Measurements from ENCODE around the gene CCDC78.

CCDC78 gene

GRCh38 chr16:680625-680945 is 45.7 kb downstream of the CCDC78 start:
- no peaks in the 10 kb centered on the region for H3K9me3 ChIP-seq
- no peak for DNase-seq
- H3K27me3 ChIP-seq, result no peaks in the 10 kb centered on the region
- peak overlapping the region; percentile 91 for H3K4me3 ChIP-seq (ENCODE audit: low read depth, low read length)
- H3K4me1 ChIP-seq, result peaks cover 15% of the 10 kb centered on the region
- peaks cover 35% of the 10 kb centered on the region for H3K36me3 ChIP-seq
- no peak for TF ChIP-seq CTCF (IDR thresholded peaks at IDR 0.05; ENCODE audit: low read depth, low read length)

- peak; percentile 95 for DNase-seq
- no peak for TF ChIP-seq CTCF (IDR thresholded peaks at IDR 0.05; ENCODE audit: low read depth, low read length)
These were observed 46.2 kb downstream of the CCDC78 start, which contains the start of gene STUB1 for GRCh38 chr16:679814-680624. Gene STUB1 (plus strand): TSS chr16:680410. CDS start chr16:680526, 116 bp downstream.

GRCh38 chr16:678858-679813 is 47.1 kb downstream of the CCDC78 start:
- Histone ChIP-seq H3K4me3 (ENCODE audit: low read depth, low read length) (peak overlapping the region; percentile 58), H3K36me3 (peaks cover 30% of the 10 kb centered on the region), H3K4me1 (peaks cover 14% of the 10 kb centered on the region), H3K27me3 (no peaks in the 10 kb centered on the region), H3K9me3 (no peaks in the 10 kb centered on the region)
- TF ChIP-seq CTCF (IDR thresholded peaks at IDR 0.05; ENCODE audit: low read depth, low read length), result no peak
- DNase-seq, result peak; percentile 90

More at GRCh38 chr16:679814-680624, 46.2 kb downstream of the CCDC78 start, which contains the start of gene STUB1:
- no peaks in the 10 kb centered on the region for H3K27me3 ChIP-seq
- H3K9me3 ChIP-seq, result no peaks in the 10 kb centered on the region
- peaks cover 30% of the 10 kb centered on the region for H3K36me3 ChIP-seq
- peak within 1 kb of the TSS; percentile 91 for H3K4me3 ChIP-seq (ENCODE audit: low read depth, low read length)
- peaks cover 14% of the 10 kb centered on the region for H3K4me1 ChIP-seq

- TF ChIP-seq CTCF (IDR thresholded peaks at IDR 0.05; ENCODE audit: low read depth, low read length), result no peak
- no peak for DNase-seq
- H3K4me1 ChIP-seq, result peaks cover 14% of the 10 kb centered on the region
- no peak overlapping the region for H3K4me3 ChIP-seq (ENCODE audit: low read depth, low read length)
- H3K9me3 ChIP-seq, result no peaks in the 10 kb centered on the region
- H3K27me3 ChIP-seq, result no peaks in the 10 kb centered on the region
- H3K36me3 ChIP-seq, result peaks cover 34% of the 10 kb centered on the region
These were observed 47.9 kb downstream of the CCDC78 start for GRCh38 chr16:678209-678857.

GRCh38 chr16:677316-678190 is 48.7 kb downstream of the CCDC78 start:
- DNase-seq, result no peak
- TF ChIP-seq CTCF (IDR thresholded peaks at IDR 0.05; ENCODE audit: low read depth, low read length), result no peak
- Histone ChIP-seq H3K27me3 (no peaks in the 10 kb centered on the region), H3K9me3 (no peaks in the 10 kb centered on the region), H3K4me1 (peaks cover 14% of the 10 kb centered on the region), H3K36me3 (peaks cover 34% of the 10 kb centered on the region), H3K4me3 (ENCODE audit: low read depth, low read length) (no peak overlapping the region)
